ENCODE results near the gene TMEM236.
A peak's percentile ranks its signal among the peaks of the same experiment; 100 is the strongest.
"Not testable (repeated sequence)": the region's sequence is repeated elsewhere in the genome, so short reads cannot be mapped to it uniquely, and the experiment has no call there.

The TMEM236 gene

GRCh38 chr10:17751781-17752445, at the start of gene TMEM236:
Gene TMEM236 (plus strand): TSS chr10:17752201. CDS start chr10:17752296, 95 bp downstream.
- DNase-seq, result no peak

- DNase-seq, result no peak
Observed at GRCh38 chr10:17703706-17704105, 48.3 kb upstream of the TMEM236 start.

- DNase-seq, result no peak
Observed at GRCh38 chr10:17708821-17709220, 43.2 kb upstream of the TMEM236 start.

GRCh38 chr10:17709492-17709891, 42.5 kb upstream of the TMEM236 start:
- DNase-seq, result no peak

- no peak for DNase-seq
Observed at GRCh38 chr10:17710181-17710580, 41.8 kb upstream of the TMEM236 start.

- no peak for DNase-seq
Observed at GRCh38 chr10:17712053-17712452, 39.9 kb upstream of the TMEM236 start.

GRCh38 chr10:17712717-17713471, 39.1 kb upstream of the TMEM236 start:
- DNase-seq, result no peak

GRCh38 chr10:17713758-17714157, 38.2 kb upstream of the TMEM236 start:
- DNase-seq, result no peak

- no peak for DNase-seq
Observed at GRCh38 chr10:17716161-17716560, 35.8 kb upstream of the TMEM236 start.

- not testable (repeated sequence) for DNase-seq
Observed at GRCh38 chr10:17722317-17723014, 29.5 kb upstream of the TMEM236 start.

- DNase-seq, result no peak
Observed at GRCh38 chr10:17725703-17726102, 26.3 kb upstream of the TMEM236 start.

- no peak for DNase-seq
Observed at GRCh38 chr10:17729630-17730029, 22.4 kb upstream of the TMEM236 start.

- DNase-seq, result no peak
Observed at GRCh38 chr10:17730667-17731066, 21.3 kb upstream of the TMEM236 start.

- DNase-seq, result no peak
Observed at GRCh38 chr10:17731331-17732020, 20.5 kb upstream of the TMEM236 start.

GRCh38 chr10:17733620-17734019, 18.4 kb upstream of the TMEM236 start:
- DNase-seq, result no peak

- no peak for DNase-seq
Observed at GRCh38 chr10:17734432-17735080, 17.4 kb upstream of the TMEM236 start.

GRCh38 chr10:17735166-17735941, 16.6 kb upstream of the TMEM236 start:
- no peak for DNase-seq

- DNase-seq, result no peak
Observed at GRCh38 chr10:17736223-17736622, 15.8 kb upstream of the TMEM236 start.

- DNase-seq, result peak; percentile 38 to 44
Observed at GRCh38 chr10:17737027-17737965, 14.7 kb upstream of the TMEM236 start.

GRCh38 chr10:17740668-17741067, 11.3 kb upstream of the TMEM236 start:
- DNase-seq, result no peak

- peak; percentile 26 to 27 for DNase-seq
Observed at GRCh38 chr10:17742918-17743317, 9.1 kb upstream of the TMEM236 start.

Measured in AML-193 (cell line).